ENCODE measurements around the gene ZFP92. TPM values are rescaled to one million over a fixed set of nuclear protein-coding genes. Genes with fewer than 3 reads are reported as not detected.

ZFP92 gene
- total RNA-seq, 1 donor from 2014 or later: 0.65 TPM

Other genes starting within 250 kb of the ZFP92 start
- not detected for gene MAGEA1, start 232.2 kb upstream of the ZFP92 start, total RNA-seq
- not detected for gene PNMA6F, start 89.7 kb upstream of the ZFP92 start, total RNA-seq
- gene ZNF275, start 77.3 kb upstream of the ZFP92 start, total RNA-seq: 6.5 TPM
- gene PNMA6E, start 10.1 kb upstream of the ZFP92 start, total RNA-seq: not detected
- not detected for gene TREX2, start 34.6 kb downstream of the ZFP92 start, total RNA-seq
- gene HAUS7, start 59.1 kb downstream of the ZFP92 start, total RNA-seq: 18.5 TPM
- 42.2 TPM for gene BGN, start 83.5 kb downstream of the ZFP92 start, total RNA-seq
- gene ATP2B3, start 106.2 kb downstream of the ZFP92 start, total RNA-seq: not detected
- gene CCNQ, start 187.7 kb downstream of the ZFP92 start, total RNA-seq: 42.6 TPM
- gene DUSP9, start 235.7 kb downstream of the ZFP92 start, total RNA-seq: 0.19 TPM

Measured in Right ventricle myocardium inferior (tissue), 1 donor.